ENCODE data around the gene PCDH9.

PCDH9 gene

GRCh38 chr13:66492479-66492878, 737.7 kb downstream of the PCDH9 start:
- DNase-seq, result no peak

- DNase-seq, result no peak
These were observed 738.9 kb downstream of the PCDH9 start for GRCh38 chr13:66491251-66491650.

- DNase-seq, result no peak
These were observed 740.5 kb downstream of the PCDH9 start for GRCh38 chr13:66489586-66489985.

- DNase-seq, result no peak
These were observed 741.0 kb downstream of the PCDH9 start for GRCh38 chr13:66489172-66489571.

GRCh38 chr13:66483712-66484111, 746.4 kb downstream of the PCDH9 start:
- no peak for DNase-seq

- DNase-seq, result no peak
These were observed 747.3 kb downstream of the PCDH9 start for GRCh38 chr13:66482836-66483235.

GRCh38 chr13:66477816-66478215, 752.3 kb downstream of the PCDH9 start:
- DNase-seq, result no peak

- DNase-seq, result no peak
These were observed 755.1 kb downstream of the PCDH9 start for GRCh38 chr13:66475061-66475460.

- no peak for DNase-seq
These were observed 760.4 kb downstream of the PCDH9 start for GRCh38 chr13:66469745-66470144.

GRCh38 chr13:66468656-66469055, 761.5 kb downstream of the PCDH9 start:
- no peak for DNase-seq

- no peak for DNase-seq
These were observed 767.9 kb downstream of the PCDH9 start for GRCh38 chr13:66462187-66462586.

- DNase-seq, result no peak
These were observed 769.1 kb downstream of the PCDH9 start for GRCh38 chr13:66461021-66461420.

- no peak for DNase-seq
These were observed 770.5 kb downstream of the PCDH9 start for GRCh38 chr13:66459634-66460033.

GRCh38 chr13:66459143-66459542, 771.0 kb downstream of the PCDH9 start:
- DNase-seq, result no peak

GRCh38 chr13:66446413-66446812, 783.7 kb downstream of the PCDH9 start:
- DNase-seq, result no peak

GRCh38 chr13:66443926-66444325, 786.2 kb downstream of the PCDH9 start:
- no peak for DNase-seq

GRCh38 chr13:66440938-66441337, 789.2 kb downstream of the PCDH9 start:
- DNase-seq, result no peak

GRCh38 chr13:66430728-66431127, 799.4 kb downstream of the PCDH9 start:
- DNase-seq, result no peak

GRCh38 chr13:66430269-66430668, 799.9 kb downstream of the PCDH9 start:
- no peak for DNase-seq

GRCh38 chr13:66429156-66429555, 801.0 kb downstream of the PCDH9 start:
- DNase-seq, result no peak

GRCh38 chr13:66427458-66427861, 802.7 kb downstream of the PCDH9 start:
- DNase-seq, result no peak

GRCh38 chr13:66425741-66426140, 804.4 kb downstream of the PCDH9 start:
- DNase-seq, result no peak

- DNase-seq, result no peak
These were observed 805.7 kb downstream of the PCDH9 start for GRCh38 chr13:66424422-66424821.

GRCh38 chr13:66415444-66415843, 814.7 kb downstream of the PCDH9 start:
- DNase-seq, result no peak

GRCh38 chr13:66414066-66414800, 815.9 kb downstream of the PCDH9 start:
- no peak for DNase-seq

Data from cortex of kidney (tissue), 1 donor.